ENCODE measurements around the gene ASB4.

DNA sequence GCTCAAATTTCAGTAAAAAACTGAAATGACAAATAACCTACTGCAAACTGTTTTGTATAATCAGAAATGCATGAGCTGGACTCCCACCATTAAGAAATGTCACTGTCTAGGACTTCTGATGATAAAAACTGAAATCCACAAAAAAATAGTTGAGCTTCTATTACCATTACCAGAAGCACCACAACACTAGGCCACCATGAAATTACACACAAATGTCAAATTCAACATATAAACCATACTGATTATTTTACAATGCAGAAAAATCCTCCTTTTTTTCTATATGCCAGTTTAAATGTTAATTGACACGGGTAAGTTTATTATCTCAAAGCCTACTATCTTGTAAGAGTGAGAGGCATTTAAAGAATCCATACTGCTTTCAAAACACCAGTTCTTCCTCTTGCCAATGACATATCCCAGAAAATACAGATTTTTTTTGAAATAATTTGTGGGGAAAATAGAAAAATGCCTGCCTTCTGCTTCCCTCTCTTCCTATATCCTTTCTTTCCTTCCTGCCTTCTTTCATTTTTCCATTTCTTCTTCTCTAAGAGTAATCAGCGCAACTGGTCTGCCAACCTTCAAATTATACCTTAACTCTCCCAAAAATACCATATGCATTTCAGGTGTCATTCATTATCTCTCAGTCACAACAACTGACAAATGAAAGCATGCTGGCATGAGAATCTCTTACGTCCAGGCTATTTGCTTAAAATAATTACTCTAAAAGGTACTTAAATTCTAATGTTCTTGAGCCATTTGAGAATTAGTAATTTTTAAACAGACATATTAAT lies 98.3 kb downstream of the ASB4 start:
- TF ChIP-seq EZH2 (IDR thresholded peaks at IDR 0.05) (no peak), POLR2AphosphoS5 (IDR thresholded peaks at IDR 0.05; ENCODE audit: borderline replicate concordance, low read depth, low read length) (no peak), FOXP2 (optimal IDR thresholded peaks at IDR 0.05; ENCODE audit: control extremely low read depth, extremely low read length, insufficient read depth) (no peak)

Data from SK-N-MC (cell line).